Sigmoid colon (tissue), 7 donors: ENCODE data around the gene MAD1L1. TPM values are rescaled to one million over a fixed set of nuclear protein-coding genes. Genes with fewer than 3 reads are reported as not detected.

Source experiments
- DNase-seq: peaks from one replicate; pipeline ENCODE4 v3.0.0-alpha.2; 2019
- H3K27ac ChIP-seq, 4 donors: fragments of 200-600 bp; sonication (generic); one replicate each; pipeline ENCODE4 v1.5.1; 2016 to 2019; ENCODE audit warnings: mild to moderate bottlenecking in 1 of 4
- H3K27me3 ChIP-seq, 3 donors: fragments of 200-600 bp; sonication (generic); one replicate each; pipeline ENCODE4 v1.5.1; 2019; ENCODE audit warnings: mild to moderate bottlenecking in 1 of 3
- H3K36me3 ChIP-seq, 4 donors: fragments of 200-600 bp; sonication (generic); one replicate each; pipeline ENCODE4 v1.5.1; 2016 to 2019
- H3K4me1 ChIP-seq, 4 donors: fragments of 200-600 bp; sonication (generic); one replicate each; pipeline ENCODE4 v1.5.1; 2017 to 2019
- H3K4me3 ChIP-seq, 4 donors: fragments of 200-600 bp; sonication (generic); one replicate each; pipeline ENCODE4 v1.5.1; 2017 to 2019; ENCODE audit warnings: mild to moderate bottlenecking in 2 of 4, moderate library complexity in 1 of 4
- H3K9me3 ChIP-seq, 4 donors: fragments of 200-600 bp in 3 of 4; sonication (generic) in 3 of 4; one replicate each; pipeline versions ENCODE4 v1.5.1 to v1.6.1; 2013 to 2019
- EP300 ChIP-seq, 4 donors: sonication (generic); formaldehyde crosslinking; IDR thresholded peaks; one replicate each; pipeline ENCODE4 v1.6.1; 2017; ENCODE audit warnings: antibody characterized with exemption in 4 of 4
- POLR2A ChIP-seq, 2 donors: fragments of 450-650 bp; IDR thresholded peaks; one replicate each; pipeline ENCODE4 v1.6.1; 2016; ENCODE audit warnings: antibody characterized with exemption in 2 of 2, mild to moderate bottlenecking in 2 of 2, moderate library complexity in 2 of 2
- POLR2AphosphoS5 ChIP-seq, 4 donors: sonication (generic); formaldehyde crosslinking; IDR thresholded peaks; one replicate each; pipeline ENCODE4 v1.6.1; 2017; ENCODE audit warnings: antibody characterized with exemption in 4 of 4
- WGBS, 2 donors: extraction: QIAGEN DNeasy Blood & Tissue Kit; methylation state at CpG; one replicate each; pipeline ENCODE4 v1.1.7; 2013; 5-methylcytosine and 5-hydroxymethylcytosine counted together
- intact Hi-C: fragments of 100-400 bp; cut with DNase I; formaldehyde crosslinking; loops from one replicate; pipeline ENCODE4 v1.15.1; 2023
- polyA plus RNA-seq, 3 donors: library from polyadenylated mRNA; stranded (reverse); fragments of 200-250 nt; gene quantifications; one replicate each; pipeline ENCODE4 v1.2.3, GENCODE V29; 2013
- total RNA-seq, 4 donors: library from RNA; depleted of rRNA; stranded (reverse); fragments of >200 nt; gene quantifications; one replicate each; pipeline ENCODE4 v1.1.0, GENCODE V29; 2016
- TF ChIP-seq, protein P1 (sequence below), 4 experiments: fragments of 450-650 bp in 3 of 4; fragments of 200-600 bp in 1 of 4; IDR thresholded peaks; one replicate each; pipeline ENCODE4 v1.5.1; 2016 to 2019; ENCODE audit warnings: antibody characterized with exemption in 4 of 4, mild to moderate bottlenecking in 3 of 4, moderate library complexity in 2 of 4
- donor health status: healthy with polysubstance abuse.
- donor health status: Bipolar disorder and iron deficiency.
- donor health status: healthy.

Gene MAD1L1
- total and polyA plus RNA-seq, 7 donors: 10.2 to 38.4 (median 20.6) TPM

DNA sequence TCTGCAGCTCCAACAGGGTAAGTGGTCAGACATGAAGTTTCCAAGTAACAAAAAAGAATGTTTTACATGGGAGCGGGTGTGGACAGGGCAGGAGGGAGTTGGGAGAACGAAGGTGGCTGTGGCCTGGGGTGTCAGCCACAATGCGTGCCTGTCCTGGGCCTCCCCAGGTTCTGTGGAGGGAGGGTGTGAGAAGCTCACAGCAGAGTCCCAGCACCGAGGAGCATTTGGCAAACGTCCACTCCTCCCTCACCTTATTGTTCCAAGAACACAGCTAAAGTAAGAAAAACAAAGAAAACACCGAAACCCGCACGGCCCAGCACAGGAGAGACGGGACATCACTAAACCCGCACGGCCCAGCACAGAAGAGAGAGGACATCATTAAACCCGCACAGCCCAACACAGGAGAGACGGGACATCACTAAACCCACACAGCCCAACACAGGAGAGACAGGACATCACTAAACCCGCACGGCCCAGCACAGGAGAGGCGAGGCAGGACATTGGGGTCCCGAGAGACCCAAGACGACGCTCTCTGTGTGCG lies 226.4 kb downstream of the MAD1L1 start:
- TF ChIP-seq EP300 (IDR thresholded peaks at IDR 0.05) (no peak), POLR2A (IDR thresholded peaks at IDR 0.05) (no peak), POLR2AphosphoS5 (IDR thresholded peaks at IDR 0.05) (no peak)
- TF ChIP-seq, protein P1, sequence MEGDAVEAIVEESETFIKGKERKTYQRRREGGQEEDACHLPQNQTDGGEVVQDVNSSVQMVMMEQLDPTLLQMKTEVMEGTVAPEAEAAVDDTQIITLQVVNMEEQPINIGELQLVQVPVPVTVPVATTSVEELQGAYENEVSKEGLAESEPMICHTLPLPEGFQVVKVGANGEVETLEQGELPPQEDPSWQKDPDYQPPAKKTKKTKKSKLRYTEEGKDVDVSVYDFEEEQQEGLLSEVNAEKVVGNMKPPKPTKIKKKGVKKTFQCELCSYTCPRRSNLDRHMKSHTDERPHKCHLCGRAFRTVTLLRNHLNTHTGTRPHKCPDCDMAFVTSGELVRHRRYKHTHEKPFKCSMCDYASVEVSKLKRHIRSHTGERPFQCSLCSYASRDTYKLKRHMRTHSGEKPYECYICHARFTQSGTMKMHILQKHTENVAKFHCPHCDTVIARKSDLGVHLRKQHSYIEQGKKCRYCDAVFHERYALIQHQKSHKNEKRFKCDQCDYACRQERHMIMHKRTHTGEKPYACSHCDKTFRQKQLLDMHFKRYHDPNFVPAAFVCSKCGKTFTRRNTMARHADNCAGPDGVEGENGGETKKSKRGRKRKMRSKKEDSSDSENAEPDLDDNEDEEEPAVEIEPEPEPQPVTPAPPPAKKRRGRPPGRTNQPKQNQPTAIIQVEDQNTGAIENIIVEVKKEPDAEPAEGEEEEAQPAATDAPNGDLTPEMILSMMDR (IDR thresholded peaks at IDR 0.05): no peak
- Histone ChIP-seq H3K4me1 (peaks cover 0 to 11% (median 0%) of the 10 kb centered on the region in 4 donors), H3K36me3 (no peaks in the 10 kb centered on the region), H3K4me3 (no peak overlapping the region), H3K9me3 (no peaks in the 10 kb centered on the region), H3K27ac (no peak overlapping the region), H3K27me3 (no peaks in the 10 kb centered on the region)
- WGBS, 2 donors: 89 to 92% methylated on average over 20 of the region's 20 CpGs
- intact Hi-C loops: no loop called here
- DNase-seq: peak; percentile 32

DNA sequence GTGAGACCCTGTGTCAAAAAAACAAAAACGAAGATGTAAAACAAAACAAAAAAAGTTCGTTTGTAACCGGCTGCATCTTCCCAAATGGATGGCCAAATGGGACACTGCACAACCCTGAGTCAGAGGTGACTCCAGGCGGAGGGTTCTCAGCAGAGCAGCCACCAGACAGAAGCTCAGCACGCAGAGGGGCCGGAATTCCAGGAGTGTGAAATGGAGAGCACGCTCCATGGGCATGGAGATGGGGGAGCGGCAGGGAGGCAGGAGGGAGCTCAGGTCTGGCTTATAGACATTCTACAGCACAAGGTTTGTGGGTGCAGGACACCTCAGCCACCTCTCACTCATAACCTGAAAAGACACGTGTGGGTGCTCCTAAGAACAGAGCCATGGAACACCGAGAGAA lies 227.0 kb downstream of the MAD1L1 start:
- H3K36me3 ChIP-seq: no peaks in the 10 kb centered on the region
- H3K4me1 ChIP-seq: peaks cover 0 to 11% (median 0%) of the 10 kb centered on the region in 4 donors
- TF ChIP-seq POLR2AphosphoS5 (IDR thresholded peaks at IDR 0.05) (no peak), EP300 (IDR thresholded peaks at IDR 0.05) (no peak), POLR2A (IDR thresholded peaks at IDR 0.05) (no peak)
- TF ChIP-seq, protein P1 (IDR thresholded peaks at IDR 0.05): no peak
- peak; percentile 51 for DNase-seq
- no peak overlapping the region for H3K27ac ChIP-seq
- no peaks in the 10 kb centered on the region for H3K27me3 ChIP-seq
- H3K9me3 ChIP-seq: no peaks in the 10 kb centered on the region
- intact Hi-C loops: no loop called here
- 89 to 95% methylated on average over 10 of the region's 10 CpGs for WGBS, 2 donors
- H3K4me3 ChIP-seq: no peak overlapping the region

- Histone ChIP-seq H3K9me3 (no peaks in the 10 kb centered on the region), H3K4me1 (peaks cover 0 to 8% (median 0%) of the 10 kb centered on the region in 4 donors), H3K4me3 (no peak overlapping the region), H3K27me3 (no peaks in the 10 kb centered on the region), H3K36me3 (no peaks in the 10 kb centered on the region), H3K27ac (no peak overlapping the region)
- peak; percentile 45 for DNase-seq
- intact Hi-C loops: no loop called here
- TF ChIP-seq, protein P1 (IDR thresholded peaks at IDR 0.05): no peak
- no peak for TF ChIP-seq POLR2A (IDR thresholded peaks at IDR 0.05)
- no peak for TF ChIP-seq POLR2AphosphoS5 (IDR thresholded peaks at IDR 0.05)
- no peak for TF ChIP-seq EP300 (IDR thresholded peaks at IDR 0.05)
- 89 to 94% methylated on average over 29 of the region's 29 CpGs for WGBS, 2 donors
These were observed 227.7 kb downstream of the MAD1L1 start for GRCh38 chr7:2004841-2005725.

DNA sequence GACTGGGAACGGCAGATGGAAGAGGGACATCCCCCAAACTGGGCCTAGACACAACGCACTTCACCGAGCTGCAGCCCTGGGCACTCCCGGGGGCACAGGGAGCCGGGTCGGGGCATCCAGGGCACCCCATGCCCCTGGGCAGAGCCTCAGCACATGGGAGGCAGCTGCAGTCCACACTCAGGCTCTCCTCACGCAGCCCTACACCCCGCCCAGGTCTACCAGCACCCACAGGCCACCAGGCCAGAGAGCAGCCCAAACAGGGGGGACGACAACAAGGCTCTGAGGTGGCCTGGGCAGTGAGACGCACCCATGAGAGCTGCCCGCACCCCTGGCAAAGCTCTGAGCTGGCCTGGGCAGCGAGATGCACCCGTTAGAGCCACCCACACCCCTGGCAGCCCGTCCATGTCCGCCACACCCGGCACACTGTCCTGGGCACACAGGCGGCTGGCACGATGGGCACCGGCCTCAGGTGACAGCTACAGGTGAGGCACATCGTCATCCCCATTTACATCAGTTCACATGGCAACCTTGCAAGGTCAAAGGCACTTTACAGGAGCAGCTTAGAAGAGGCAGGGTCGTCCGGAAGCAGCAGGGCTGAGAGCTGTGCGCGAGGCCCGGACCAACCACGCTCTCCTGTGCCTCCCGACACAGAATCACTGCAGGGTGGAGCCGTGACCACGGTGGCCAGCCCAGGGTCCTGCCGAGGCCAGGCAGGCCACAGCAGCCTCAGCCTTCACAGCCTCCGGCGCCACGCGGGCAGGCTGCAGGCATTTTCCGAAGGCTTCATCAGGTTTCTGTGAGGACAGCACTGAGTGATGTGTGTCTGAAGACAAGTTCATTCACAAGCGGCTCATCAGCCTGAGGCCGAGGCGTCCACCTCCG lies 228.6 kb downstream of the MAD1L1 start:
- WGBS, 2 donors: 95 to 96% methylated on average over 39 of the region's 39 CpGs
- DNase-seq: peak; percentile 52

More for the DNA sequence above, 228.6 kb downstream of the MAD1L1 start:
- Histone ChIP-seq H3K4me3 (no peak overlapping the region), H3K36me3 (no peaks in the 10 kb centered on the region), H3K4me1 (no peaks in the 10 kb centered on the region), H3K27ac (no peak overlapping the region), H3K9me3 (no peaks in the 10 kb centered on the region), H3K27me3 (no peaks in the 10 kb centered on the region)
- no peak for TF ChIP-seq POLR2A (IDR thresholded peaks at IDR 0.05)
- no peak for TF ChIP-seq EP300 (IDR thresholded peaks at IDR 0.05)
- TF ChIP-seq, protein P1 (IDR thresholded peaks at IDR 0.05): no peak
- TF ChIP-seq POLR2AphosphoS5 (IDR thresholded peaks at IDR 0.05): no peak
- intact Hi-C loops: no loop called here
